PC-3 (cell line): Measurements from ENCODE around the gene ZBTB16. TPM values are rescaled to one million over a fixed set of nuclear protein-coding genes. Genes with fewer than 3 reads are reported as not detected.

Experiments
- ATAC-seq: fragments of 200-7000 bp; cut with Tn5 transposase; 2 replicates; pipeline ENCODE4 v1.9.1; 2020; ENCODE audit warnings: mild to moderate bottlenecking, moderate library complexity
- BruUV-seq: library from RNA; stranded (reverse); fragments of 400-500 nt; replicated peaks from 2 replicates; lab custom pipeline; 2021; lab: Mats Ljungman, UMichigan
- CTCF ChIA-PET: fragments of 300-600 bp; sonication (Branson Sonifier 250); formaldehyde crosslinking; loops from one replicate; lab custom pipeline; 2022; ENCODE audit warnings: antibody characterized with exemption; lab: Charles Lee
- POLR2A ChIA-PET: fragments of 300-600 bp; sonication (Branson Sonifier 250); formaldehyde crosslinking; loops from one replicate; lab custom pipeline; 2022; ENCODE audit warnings: antibody characterized with exemption; ENCODE audit not compliant: unreplicated experiment; lab: Charles Lee
- DNase-seq: peaks from one replicate; pipeline ENCODE4 v3.0.0-alpha.2; 2015
- H2AFZ ChIP-seq: fragments of 300-600 bp; sonication (generic); 2 replicates; pipeline ENCODE4 v1.6.0; 2016; ENCODE audit warnings: antibody characterized with exemption, low read length
- H3F3A ChIP-seq: fragments of 300-600 bp; sonication (generic); one replicate; pipeline ENCODE4 v1.6.0; 2017; ENCODE audit warnings: antibody characterized with exemption, low read length, control low read depth, mild to moderate bottlenecking; ENCODE audit not compliant: unreplicated experiment
- H3K27ac ChIP-seq: fragments of 300-600 bp; sonication (generic); 2 replicates; pipeline ENCODE4 v1.5.1; 2016; ENCODE audit warnings: mild to moderate bottlenecking, low read length
- H3K27me3 ChIP-seq: fragments of 300-600 bp; sonication (generic); 2 replicates; pipeline ENCODE4 v1.6.1; 2016; ENCODE audit warnings: low read length, mixed read lengths
- H3K36me3 ChIP-seq: fragments of 300-600 bp; sonication (generic); 2 replicates; pipeline ENCODE4 v1.6.1; 2016; ENCODE audit warnings: low read depth, mixed run types, low read length, mixed read lengths
- H3K4me1 ChIP-seq: fragments of 300-600 bp; sonication (generic); 2 replicates; pipeline ENCODE4 v1.5.1; 2016; ENCODE audit warnings: low read length; ENCODE audit not compliant: insufficient read depth
- H3K4me2 ChIP-seq: fragments of 300-600 bp; sonication (generic); 2 replicates; pipeline ENCODE4 v1.6.0; 2016; ENCODE audit warnings: low read length
- H3K4me3 ChIP-seq: fragments of 300-600 bp; sonication (generic); 2 replicates; pipeline ENCODE4 v1.5.1; 2016; ENCODE audit warnings: mild to moderate bottlenecking, low read length, mixed read lengths
- H3K79me2 ChIP-seq: fragments of 300-600 bp; sonication (generic); 2 replicates; pipeline ENCODE4 v1.6.1; 2017; ENCODE audit warnings: low read length, mixed read lengths
- H3K9ac ChIP-seq: fragments of 300-600 bp; sonication (generic); 2 replicates; pipeline ENCODE4 v1.6.0; 2016; ENCODE audit warnings: mild to moderate bottlenecking, low read length
- H3K9me2 ChIP-seq: fragments of 300-600 bp; sonication (generic); replicated peaks from 2 replicates; pipeline ENCODE4 v1.6.1; 2016; ENCODE audit warnings: mixed run types, low read length, mixed read lengths
- H3K9me3 ChIP-seq: fragments of 300-600 bp; sonication (generic); 2 replicates; pipeline ENCODE4 v1.6.1; 2016; ENCODE audit warnings: low read length, mixed read lengths
- H4K20me1 ChIP-seq: fragments of 300-600 bp; sonication (generic); 2 replicates; pipeline ENCODE4 v1.6.1; 2016; ENCODE audit warnings: low read length, mixed read lengths
- CTCF ChIP-seq: fragments of 300-600 bp; sonication (generic); conservative IDR thresholded peaks from 2 replicates; pipeline ENCODE4 v1.5.1; 2017; ENCODE audit warnings: antibody characterized with exemption, low read depth, mild to moderate bottlenecking, low read length
- EZH2 ChIP-seq: fragments of 300-600 bp; sonication (generic); IDR thresholded peaks from one replicate; pipeline ENCODE4 v1.6.1; 2017; ENCODE audit warnings: antibody characterized with exemption, mild to moderate bottlenecking, low read length; ENCODE audit not compliant: unreplicated experiment
- EZH2phosphoT487 ChIP-seq: fragments of 300-600 bp; sonication (generic); IDR thresholded peaks from 2 replicates; pipeline ENCODE4 v1.6.1; 2018; ENCODE audit warnings: mild to moderate bottlenecking, antibody characterized with exemption, low read length, borderline replicate concordance
- intact Hi-C: fragments of 100-400 bp; cut with micrococcal nuclease; formaldehyde crosslinking; loops from 2 replicates; pipeline ENCODE4 v1.9.0; 2023
- total RNA-seq: library from RNA; depleted of rRNA; stranded (reverse); fragments of >200 nt; gene quantifications from 2 replicates; pipeline ENCODE4 v1.2.3, GENCODE V29; 2014

ZBTB16 gene
- total RNA-seq, 1 experiment from 2014 or later: not detected

DNA sequence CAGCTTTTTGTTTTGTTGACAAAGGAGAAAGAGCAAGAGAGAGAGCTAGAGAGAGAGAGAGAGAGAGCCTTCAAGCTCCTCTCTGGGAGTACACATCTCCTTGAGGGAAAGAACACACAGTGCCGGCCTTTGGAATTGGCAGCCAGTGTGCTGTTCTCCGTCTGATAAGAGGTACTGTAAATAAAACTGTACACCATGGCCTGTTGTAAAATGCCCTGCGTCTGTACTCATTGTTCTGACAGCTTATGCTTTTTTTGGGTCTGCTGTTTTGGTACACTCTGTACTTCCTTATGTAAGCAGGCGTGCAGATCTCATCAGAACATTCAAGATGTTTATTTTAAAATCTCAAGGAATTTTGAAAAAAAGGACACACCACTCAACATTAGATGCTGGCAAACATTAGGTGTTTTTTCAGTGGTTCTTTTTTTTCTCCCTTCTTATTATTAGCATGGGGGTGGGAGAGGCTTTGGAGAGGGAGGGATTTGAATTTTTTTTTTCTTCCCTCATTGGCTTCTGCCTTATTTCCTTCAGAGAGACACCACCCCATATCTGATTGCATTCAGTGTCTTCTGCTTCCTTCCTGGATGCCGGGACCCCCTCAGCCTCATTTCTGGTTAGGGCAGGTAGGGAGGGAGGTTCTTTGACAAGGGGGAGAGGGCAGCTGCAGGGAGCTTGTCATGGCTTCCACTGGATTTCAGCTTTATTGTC is 119.9 kb downstream of the ZBTB16 start:
- Histone ChIP-seq H3K27ac (no peak overlapping the region), H3K4me1 (no peaks in the 10 kb centered on the region), H3K4me2 (no peak overlapping the region), H3K79me2 (no peaks in the 10 kb centered on the region), H3F3A (no peaks in the 10 kb centered on the region), H3K27me3 (peaks cover 100% of the 10 kb centered on the region), H3K9ac (no peak overlapping the region), H3K9me2 (no peaks in the 10 kb centered on the region), H3K9me3 (no peaks in the 10 kb centered on the region), H3K4me3 (no peak overlapping the region), H2AFZ (no peak overlapping the region), H4K20me1 (no peaks in the 10 kb centered on the region), H3K36me3 (no peaks in the 10 kb centered on the region)
- POLR2A ChIA-PET: no interaction called here
- ATAC-seq (no peak), DNase-seq (no peak)
- BruUV-seq: no TSS peak
- TF ChIP-seq EZH2phosphoT487: no peak
- TF ChIP-seq EZH2: no peak
- no peak for TF ChIP-seq CTCF
- CTCF ChIA-PET: interaction anchor here (0.6 to 0.7 kb wide), 2 partner anchors 71 to 283 kb away, joined by 3 to 9 read pairs; no protein-coding TSS in a partner anchor
- intact Hi-C loops: no loop called here

- no peak overlapping the region for H3K4me2 ChIP-seq
- H3K9ac ChIP-seq: no peak overlapping the region
- H3K27ac ChIP-seq: no peak overlapping the region
- DNase-seq (peak; percentile 51), ATAC-seq (peak; percentile 80)
- no peaks in the 10 kb centered on the region for H4K20me1 ChIP-seq
- intact Hi-C loops: no loop called here
- H3K27me3 ChIP-seq: peaks cover 96% of the 10 kb centered on the region
- no TSS peak for BruUV-seq
- H3K4me1 ChIP-seq: no peaks in the 10 kb centered on the region
- no peaks in the 10 kb centered on the region for H3F3A ChIP-seq
- no peaks in the 10 kb centered on the region for H3K36me3 ChIP-seq
- ChIA-PET CTCF (interaction anchor here (0.6 kb wide), 1 partner anchor 284 kb away, joined by 9 read pairs; no protein-coding TSS in a partner anchor), POLR2A (interaction anchor here (0.7 kb wide), 1 partner anchor 87 kb away, joined by 4 read pairs; no protein-coding TSS in a partner anchor)
- no peak overlapping the region for H2AFZ ChIP-seq
- no peaks in the 10 kb centered on the region for H3K9me3 ChIP-seq
- H3K4me3 ChIP-seq: no peak overlapping the region
- no peaks in the 10 kb centered on the region for H3K9me2 ChIP-seq
- TF ChIP-seq CTCF: peak; percentile 79
- TF ChIP-seq EZH2phosphoT487: no peak
- H3K79me2 ChIP-seq: no peaks in the 10 kb centered on the region
These were observed 121.0 kb downstream of the ZBTB16 start for GRCh38 chr11:114180301-114181055.
